Airway epithelial cell (primary cell): ENCODE measurements around the gene VDAC1. TPM values are rescaled to one million over a fixed set of nuclear protein-coding genes. Genes with fewer than 3 reads are reported as not detected.

Experiments
- total RNA-seq: library from RNA; depleted of rRNA; stranded (reverse); fragments of >200 nt; gene quantifications from 2 replicates; pipeline ENCODE4 v1.2.3, GENCODE V29; 2015

Gene VDAC1, protein sequence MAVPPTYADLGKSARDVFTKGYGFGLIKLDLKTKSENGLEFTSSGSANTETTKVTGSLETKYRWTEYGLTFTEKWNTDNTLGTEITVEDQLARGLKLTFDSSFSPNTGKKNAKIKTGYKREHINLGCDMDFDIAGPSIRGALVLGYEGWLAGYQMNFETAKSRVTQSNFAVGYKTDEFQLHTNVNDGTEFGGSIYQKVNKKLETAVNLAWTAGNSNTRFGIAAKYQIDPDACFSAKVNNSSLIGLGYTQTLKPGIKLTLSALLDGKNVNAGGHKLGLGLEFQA
- 301 and 338 TPM in 2 replicates for total RNA-seq

DNA sequence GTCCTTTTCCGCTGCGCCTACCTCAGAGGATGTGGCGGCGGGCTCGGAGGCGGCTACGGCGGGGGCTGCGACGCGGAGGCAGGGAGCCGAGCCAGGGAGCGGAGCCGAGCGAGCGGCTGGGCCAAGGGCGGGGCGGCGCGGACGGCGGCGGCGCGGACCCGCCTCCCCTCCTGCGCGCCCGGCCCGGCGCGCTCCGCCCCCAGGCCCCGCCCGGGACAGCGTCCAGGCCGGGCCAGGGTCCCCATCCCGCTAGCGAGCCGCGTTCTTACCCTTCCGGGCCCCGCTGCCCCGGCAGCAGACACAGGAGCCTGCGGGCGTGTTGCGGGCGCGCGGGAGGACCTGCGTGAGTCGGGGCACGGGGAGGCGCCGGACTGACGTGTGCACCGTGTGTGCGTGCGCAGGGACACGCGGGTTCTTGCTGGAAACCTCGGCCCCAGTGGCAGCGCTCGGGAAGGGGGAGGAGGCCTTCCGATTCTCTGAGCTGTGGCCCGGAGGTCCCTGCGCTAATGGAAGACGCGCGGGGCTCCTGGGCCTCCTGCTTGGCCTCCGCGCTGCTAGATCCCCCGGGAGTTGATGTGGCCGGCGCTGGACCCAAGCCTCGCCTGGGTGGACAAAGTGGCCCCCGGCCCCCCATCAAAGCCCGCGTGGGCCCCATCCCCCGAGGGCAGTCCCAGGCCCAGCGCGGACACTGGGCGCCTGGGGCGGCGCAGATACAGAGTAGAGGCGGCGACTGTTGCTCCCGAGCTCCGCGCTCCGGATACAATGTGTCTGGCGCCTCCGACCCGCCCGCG is at the start of gene VDAC1:
TSS of gene VDAC1 (minus strand) at position 350 of the 791 bp plus-strand sequence. CDS start 11,963 bp downstream, outside the sequence.

DNA sequence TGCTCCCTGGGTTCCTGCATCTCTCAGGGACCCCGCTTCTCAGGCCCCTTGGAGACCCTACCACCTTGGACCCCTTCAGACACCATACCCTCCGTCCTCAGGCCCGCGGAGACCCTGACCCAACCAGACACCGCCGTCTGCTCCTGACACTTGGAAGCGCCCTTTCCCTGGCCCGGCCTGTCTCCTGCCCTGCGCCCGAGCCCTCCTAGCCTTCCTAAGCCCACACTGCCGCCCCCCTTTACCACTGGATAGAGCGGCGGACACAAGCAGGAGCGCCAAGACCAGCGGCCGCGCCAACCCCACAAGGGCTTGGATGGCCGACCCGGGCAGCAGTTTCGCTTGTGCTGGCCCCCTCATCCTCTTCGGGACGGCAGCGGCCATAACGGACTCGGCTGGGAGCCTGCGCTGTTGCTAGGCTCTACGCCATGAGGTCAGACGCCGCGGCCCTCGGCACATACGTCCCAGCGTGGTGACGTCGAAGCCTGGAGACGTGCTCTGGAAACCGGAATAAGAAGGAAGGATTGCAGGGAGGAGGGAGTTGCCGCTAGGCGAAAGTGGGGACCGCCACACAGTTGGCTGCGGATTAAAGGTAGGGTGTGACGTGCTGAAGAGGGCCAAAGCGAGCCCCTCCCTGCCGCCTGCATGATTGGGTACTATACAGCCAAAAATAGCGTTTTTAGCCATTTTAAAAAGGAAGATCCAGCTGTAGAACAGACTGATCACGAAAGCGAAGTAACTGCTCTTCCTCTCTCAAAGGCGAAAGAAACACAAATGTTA is 36.4 kb downstream of the VDAC1 start, which contains the start of gene C5orf15:
TSS of gene C5orf15 (minus strand) at position 422 of the 777 bp plus-strand sequence. CDS start at position 381, 41 bp downstream.

Other genes with a start within 250 kb of the VDAC1 start
- 40.1 and 55.2 TPM in 2 replicates for gene C5orf15, start 36.4 kb downstream of the VDAC1 start, total RNA-seq
- 0.74 and 0.85 TPM in 2 replicates for gene TCF7, start 109.7 kb upstream of the VDAC1 start, total RNA-seq
- gene SKP1, start 172.0 kb upstream of the VDAC1 start, total RNA-seq, result 265 and 287 TPM in 2 replicates
- 172 and 235 TPM in 2 replicates for gene PPP2CA, start 221.1 kb upstream of the VDAC1 start, total RNA-seq